Upper lobe of right lung (tissue), 1 donor: ENCODE results near the gene GRM3. TPM values are rescaled to one million over a fixed set of nuclear protein-coding genes. Genes with fewer than 3 reads are reported as not detected.

Experiments used
- ATAC-seq: fragments of 200-7000 bp; cut with Tn5 transposase; one replicate; pipeline ENCODE4 v1.9.1; 2020; ENCODE audit warnings: mild to moderate bottlenecking, moderate library complexity
- DNase-seq: peaks from one replicate; pipeline ENCODE4 v3.0.0-alpha.2; 2020
- H3K27ac ChIP-seq: fragments of 200-600 bp; one replicate; pipeline ENCODE4 v1.8.0; 2022
- H3K27me3 ChIP-seq: fragments of 200-600 bp; one replicate; pipeline ENCODE4 v1.8.0; 2022; ENCODE audit warnings: mild to moderate bottlenecking
- H3K36me3 ChIP-seq: fragments of 200-600 bp; one replicate; pipeline ENCODE4 v1.8.0; 2022
- H3K4me1 ChIP-seq: fragments of 200-600 bp; one replicate; pipeline ENCODE4 v1.8.0; 2022
- H3K4me3 ChIP-seq: fragments of 200-600 bp; one replicate; pipeline ENCODE4 v1.8.0; 2022; ENCODE audit warnings: mild to moderate bottlenecking
- H3K9me3 ChIP-seq: fragments of 200-600 bp; one replicate; pipeline ENCODE4 v1.8.0; 2022
- CTCF ChIP-seq: fragments of 200-600 bp; IDR thresholded peaks from one replicate; pipeline ENCODE4 v1.8.0; 2022; ENCODE audit warnings: antibody characterized with exemption
- intact Hi-C: fragments of 100-400 bp; cut with DNase I; formaldehyde crosslinking; loops from one replicate; pipeline ENCODE4 v1.11.0; 2022
- total RNA-seq: library from RNA; stranded (reverse); fragmentation: NEBNext Ultra II Directional; extraction: Animal tissue kit (Norgen Biotek cat#: 25700); gene quantifications from one replicate; pipeline ENCODE4 v1.2.1, GENCODE V29; 2021
- donor health status: DM: no; HTN: yes; CAD: no; lungs with severe emphysema.

GRM3 gene
- total RNA-seq, 1 donor from 2014 or later: not detected

- DNase-seq (no peak), ATAC-seq (no peak)
- no peaks in the 10 kb centered on the region for H3K36me3 ChIP-seq
- no peak overlapping the region for H3K4me3 ChIP-seq
- intact Hi-C loops: no loop called here
- no peak overlapping the region for H3K27ac ChIP-seq
- TF ChIP-seq CTCF: no peak
- H3K27me3 ChIP-seq: no peaks in the 10 kb centered on the region
- no peaks in the 10 kb centered on the region for H3K9me3 ChIP-seq
- H3K4me1 ChIP-seq: no peaks in the 10 kb centered on the region
These were observed 171.8 kb downstream of the GRM3 start for GRCh38 chr7:86815556-86815955.

GRCh38 chr7:86818903-86819302 is 175.2 kb downstream of the GRM3 start:
- Histone ChIP-seq H3K9me3 (no peaks in the 10 kb centered on the region), H3K4me3 (no peak overlapping the region), H3K36me3 (no peaks in the 10 kb centered on the region), H3K27me3 (no peaks in the 10 kb centered on the region), H3K4me1 (no peaks in the 10 kb centered on the region), H3K27ac (no peak overlapping the region)
- no peak for DNase-seq
- no peak for TF ChIP-seq CTCF
- no peak for ATAC-seq
- intact Hi-C loops: no loop called here

GRCh38 chr7:86823769-86824168 is 180.1 kb downstream of the GRM3 start:
- intact Hi-C loops: no loop called here
- TF ChIP-seq CTCF: no peak

GRCh38 chr7:86825264-86825663 is 181.6 kb downstream of the GRM3 start:
- ATAC-seq (no peak), DNase-seq (no peak)
- intact Hi-C loops: no loop called here
- TF ChIP-seq CTCF: no peak
- H3K4me3 ChIP-seq: no peak overlapping the region
- H3K27me3 ChIP-seq: no peaks in the 10 kb centered on the region
- H3K27ac ChIP-seq: no peak overlapping the region
- no peaks in the 10 kb centered on the region for H3K9me3 ChIP-seq
- no peaks in the 10 kb centered on the region for H3K36me3 ChIP-seq
- H3K4me1 ChIP-seq: no peaks in the 10 kb centered on the region

More at GRCh38 chr7:86823769-86824168, 180.1 kb downstream of the GRM3 start:
- ATAC-seq: no peak
- Histone ChIP-seq H3K4me1 (no peaks in the 10 kb centered on the region), H3K36me3 (no peaks in the 10 kb centered on the region), H3K9me3 (no peaks in the 10 kb centered on the region), H3K27ac (no peak overlapping the region), H3K4me3 (no peak overlapping the region), H3K27me3 (no peaks in the 10 kb centered on the region)
- DNase-seq: no peak

GRCh38 chr7:86826948-86827347 is 183.2 kb downstream of the GRM3 start:
- Histone ChIP-seq H3K4me3 (no peak overlapping the region), H3K9me3 (no peaks in the 10 kb centered on the region), H3K27me3 (no peaks in the 10 kb centered on the region), H3K27ac (no peak overlapping the region), H3K36me3 (no peaks in the 10 kb centered on the region), H3K4me1 (no peaks in the 10 kb centered on the region)
- intact Hi-C loops: no loop called here
- no peak for TF ChIP-seq CTCF
- DNase-seq: no peak
- no peak for ATAC-seq

GRCh38 chr7:86833360-86833759 is 189.7 kb downstream of the GRM3 start:
- H3K27ac ChIP-seq: no peak overlapping the region
- no peaks in the 10 kb centered on the region for H3K9me3 ChIP-seq
- no peaks in the 10 kb centered on the region for H3K4me1 ChIP-seq
- H3K36me3 ChIP-seq: no peaks in the 10 kb centered on the region
- no peak overlapping the region for H3K4me3 ChIP-seq
- intact Hi-C loops: no loop called here
- ATAC-seq (peak; percentile 89), DNase-seq (no peak)
- no peaks in the 10 kb centered on the region for H3K27me3 ChIP-seq
- no peak for TF ChIP-seq CTCF
